ENCODE measurements around the gene FMNL2.

FMNL2 gene

GRCh38 chr2:152405206-152406118 is 70.5 kb downstream of the FMNL2 start:
- no peak overlapping the region for H2AK5ac ChIP-seq (ENCODE audit: low read length, severe bottlenecking)
- no peak overlapping the region for H3K14ac ChIP-seq (ENCODE audit: low read length in 2 of 2)
- H2BK120ac ChIP-seq (ENCODE audit: low read depth, low read length) = no peak overlapping the region
- no peak overlapping the region for H3K9ac ChIP-seq (ENCODE audit: low read length)
- H2AFZ ChIP-seq (ENCODE audit: low read depth, low read length) = no peak overlapping the region
- peak; percentile 64 for DNase-seq
- no peak overlapping the region for H3K18ac ChIP-seq (ENCODE audit: low read depth in 1 of 2, low read length in 2 of 2)
- H3K23ac ChIP-seq (ENCODE audit: low read length in 2 of 2) = no peak overlapping the region
- H4K8ac ChIP-seq (ENCODE audit: low read length) = no peak overlapping the region
- no peaks in the 10 kb centered on the region for H3K27me3 ChIP-seq (ENCODE audit: control insufficient read depth in 1 of 2, insufficient read depth in 1 of 2, low read length in 2 of 2)
- no peak overlapping the region for H2BK15ac ChIP-seq (ENCODE audit: low read depth, poor library complexity, severe bottlenecking)
- H2BK5ac ChIP-seq (ENCODE audit: low read depth, low read length, poor library complexity, severe bottlenecking) = no peak overlapping the region
- peaks cover 8% of the 10 kb centered on the region for H3K4me1 ChIP-seq (ENCODE audit: control insufficient read depth, insufficient read depth, low read depth, low read length)
- H3K4me3 ChIP-seq (ENCODE audit: insufficient read depth in 1 of 2, low read depth in 1 of 2, low read length in 2 of 2) = no peak overlapping the region
- H3K36me3 ChIP-seq (ENCODE audit: control insufficient read depth in 1 of 2, insufficient read depth in 2 of 2, low read depth in 1 of 2, low read length in 2 of 2) = no peaks in the 10 kb centered on the region
- H3K4me2 ChIP-seq (ENCODE audit: low read length, poor library complexity, severe bottlenecking) = no peak overlapping the region
- 98% methylated on average over 2 of the region's 2 CpGs for WGBS
- H3K79me1 ChIP-seq (replicated peaks; ENCODE audit: low read length, poor library complexity, severe bottlenecking) = peaks cover 16% of the 10 kb centered on the region
- no peaks in the 10 kb centered on the region for H3K9me3 ChIP-seq (ENCODE audit: control insufficient read depth, low read length)
- H3K27ac ChIP-seq (ENCODE audit: low read length, poor library complexity, severe bottlenecking) = no peak overlapping the region
- no peak overlapping the region for H4K91ac ChIP-seq (ENCODE audit: low read length)
- H3K4ac ChIP-seq (ENCODE audit: low read depth in 1 of 2, low read length in 2 of 2) = peak overlapping the region in 1 of 2 experiments; percentile 53
- H2BK12ac ChIP-seq (ENCODE audit: low read length in 2 of 2) = peak overlapping the region in 1 of 2 experiments; percentile 33

GRCh38 chr2:152406119-152406835 is 71.3 kb downstream of the FMNL2 start:
- no peak overlapping the region for H3K4me2 ChIP-seq (ENCODE audit: low read length, poor library complexity, severe bottlenecking)
- DNase-seq = no peak
- no peak overlapping the region for H3K14ac ChIP-seq (ENCODE audit: low read length in 2 of 2)
- H3K9ac ChIP-seq (ENCODE audit: low read length) = peak overlapping the region; percentile 80
- no peak overlapping the region for H2BK5ac ChIP-seq (ENCODE audit: low read depth, low read length, poor library complexity, severe bottlenecking)
- no CpG with 5 or more reads among the region's 2 CpGs for WGBS
- no peak overlapping the region for H2BK15ac ChIP-seq (ENCODE audit: low read depth, poor library complexity, severe bottlenecking)
- no peak overlapping the region for H2BK120ac ChIP-seq (ENCODE audit: low read depth, low read length)
- H3K36me3 ChIP-seq (ENCODE audit: control insufficient read depth in 1 of 2, insufficient read depth in 2 of 2, low read depth in 1 of 2, low read length in 2 of 2) = no peaks in the 10 kb centered on the region
- no peak overlapping the region for H3K18ac ChIP-seq (ENCODE audit: low read depth in 1 of 2, low read length in 2 of 2)
- no peak overlapping the region for H3K4ac ChIP-seq (ENCODE audit: low read depth in 1 of 2, low read length in 2 of 2)
- H3K4me1 ChIP-seq (ENCODE audit: control insufficient read depth, insufficient read depth, low read depth, low read length) = peaks cover 9% of the 10 kb centered on the region
- no peak overlapping the region for H2AFZ ChIP-seq (ENCODE audit: low read depth, low read length)
- no peak overlapping the region for H4K91ac ChIP-seq (ENCODE audit: low read length)
- no peak overlapping the region for H3K23ac ChIP-seq (ENCODE audit: low read length in 2 of 2)
- peaks cover 18% of the 10 kb centered on the region for H3K79me1 ChIP-seq (replicated peaks; ENCODE audit: low read length, poor library complexity, severe bottlenecking)
- H4K8ac ChIP-seq (ENCODE audit: low read length) = no peak overlapping the region
- no peak overlapping the region for H2BK12ac ChIP-seq (ENCODE audit: low read length in 2 of 2)
- no peak overlapping the region for H2AK5ac ChIP-seq (ENCODE audit: low read length, severe bottlenecking)
- no peaks in the 10 kb centered on the region for H3K27me3 ChIP-seq (ENCODE audit: control insufficient read depth in 1 of 2, insufficient read depth in 1 of 2, low read length in 2 of 2)
- H3K9me3 ChIP-seq (ENCODE audit: control insufficient read depth, low read length) = no peaks in the 10 kb centered on the region
- H3K27ac ChIP-seq (ENCODE audit: low read length, poor library complexity, severe bottlenecking) = no peak overlapping the region
- H3K4me3 ChIP-seq (ENCODE audit: insufficient read depth in 1 of 2, low read depth in 1 of 2, low read length in 2 of 2) = no peak overlapping the region

GRCh38 chr2:152406836-152407161 is 71.8 kb downstream of the FMNL2 start:
- Histone ChIP-seq H3K14ac (ENCODE audit: low read length in 2 of 2) (no peak overlapping the region), H2BK15ac (ENCODE audit: low read depth, poor library complexity, severe bottlenecking) (no peak overlapping the region), H3K9me3 (ENCODE audit: control insufficient read depth, low read length) (no peaks in the 10 kb centered on the region), H3K4me1 (ENCODE audit: control insufficient read depth, insufficient read depth, low read depth, low read length) (peaks cover 9% of the 10 kb centered on the region), H2BK120ac (ENCODE audit: low read depth, low read length) (no peak overlapping the region), H2AK5ac (ENCODE audit: low read length, severe bottlenecking) (no peak overlapping the region), H3K79me1 (replicated peaks; ENCODE audit: low read length, poor library complexity, severe bottlenecking) (peaks cover 19% of the 10 kb centered on the region), H2AFZ (ENCODE audit: low read depth, low read length) (no peak overlapping the region), H3K4me2 (ENCODE audit: low read length, poor library complexity, severe bottlenecking) (no peak overlapping the region), H3K27ac (ENCODE audit: low read length, poor library complexity, severe bottlenecking) (peak overlapping the region; percentile 25), H3K36me3 (ENCODE audit: control insufficient read depth in 1 of 2, insufficient read depth in 2 of 2, low read depth in 1 of 2, low read length in 2 of 2) (no peaks in the 10 kb centered on the region), H3K9ac (ENCODE audit: low read length) (peak overlapping the region; percentile 80), H3K18ac (ENCODE audit: low read depth in 1 of 2, low read length in 2 of 2) (no peak overlapping the region), H4K91ac (ENCODE audit: low read length) (no peak overlapping the region), H4K8ac (ENCODE audit: low read length) (no peak overlapping the region), H3K4ac (ENCODE audit: low read depth in 1 of 2, low read length in 2 of 2) (no peak overlapping the region), H3K4me3 (ENCODE audit: insufficient read depth in 1 of 2, low read depth in 1 of 2, low read length in 2 of 2) (peak overlapping the region in 1 of 2 experiments; percentile 59), H2BK12ac (ENCODE audit: low read length in 2 of 2) (no peak overlapping the region), H3K27me3 (ENCODE audit: control insufficient read depth in 1 of 2, insufficient read depth in 1 of 2, low read length in 2 of 2) (no peaks in the 10 kb centered on the region), H2BK5ac (ENCODE audit: low read depth, low read length, poor library complexity, severe bottlenecking) (no peak overlapping the region), H3K23ac (ENCODE audit: low read length in 2 of 2) (no peak overlapping the region)
- DNase-seq = no peak
- no CpG with 5 or more reads among the region's 2 CpGs for WGBS

- Histone ChIP-seq H4K91ac (ENCODE audit: low read length) (no peak overlapping the region), H3K4me3 (ENCODE audit: insufficient read depth in 1 of 2, low read depth in 1 of 2, low read length in 2 of 2) (peak overlapping the region in 1 of 2 experiments; percentile 59), H3K9me3 (ENCODE audit: control insufficient read depth, low read length) (no peaks in the 10 kb centered on the region), H3K4me2 (ENCODE audit: low read length, poor library complexity, severe bottlenecking) (peak overlapping the region; percentile 59), H2AK5ac (ENCODE audit: low read length, severe bottlenecking) (peak overlapping the region; percentile 80), H3K4ac (ENCODE audit: low read depth in 1 of 2, low read length in 2 of 2) (peak overlapping the region in 1 of 2 experiments; percentile 61), H3K27me3 (ENCODE audit: control insufficient read depth in 1 of 2, insufficient read depth in 1 of 2, low read length in 2 of 2) (no peaks in the 10 kb centered on the region), H3K27ac (ENCODE audit: low read length, poor library complexity, severe bottlenecking) (peak overlapping the region; percentile 62), H2BK12ac (ENCODE audit: low read length in 2 of 2) (no peak overlapping the region), H2BK5ac (ENCODE audit: low read depth, low read length, poor library complexity, severe bottlenecking) (peak overlapping the region; percentile 12), H2AFZ (ENCODE audit: low read depth, low read length) (no peak overlapping the region), H3K9ac (ENCODE audit: low read length) (peak overlapping the region; percentile 80), H3K14ac (ENCODE audit: low read length in 2 of 2) (no peak overlapping the region), H2BK15ac (ENCODE audit: low read depth, poor library complexity, severe bottlenecking) (no peak overlapping the region), H3K79me1 (replicated peaks; ENCODE audit: low read length, poor library complexity, severe bottlenecking) (peaks cover 18% of the 10 kb centered on the region), H3K23ac (ENCODE audit: low read length in 2 of 2) (no peak overlapping the region), H4K8ac (ENCODE audit: low read length) (no peak overlapping the region), H3K18ac (ENCODE audit: low read depth in 1 of 2, low read length in 2 of 2) (peak overlapping the region in 1 of 2 experiments; percentile 28), H3K36me3 (ENCODE audit: control insufficient read depth in 1 of 2, insufficient read depth in 2 of 2, low read depth in 1 of 2, low read length in 2 of 2) (no peaks in the 10 kb centered on the region), H2BK120ac (ENCODE audit: low read depth, low read length) (no peak overlapping the region), H3K4me1 (ENCODE audit: control insufficient read depth, insufficient read depth, low read depth, low read length) (peaks cover 6% of the 10 kb centered on the region)
- peak; percentile 76 for DNase-seq
- 3% methylated on average over 8 of the region's 8 CpGs for WGBS
These were observed 72.3 kb downstream of the FMNL2 start for GRCh38 chr2:152407204-152407721.

Measured in mesenchymal stem cell (in vitro differentiated cells and primary cell).